Hypothalamus (tissue), 51 donors: ENCODE measurements around the gene DUOXA2.
"Not testable (repeated sequence)": the region's sequence is repeated elsewhere in the genome, so short reads cannot be mapped to it uniquely, and the experiment has no call there.

Source experiments
- DNase-seq, 51 donors: peaks; one replicate each; lab custom pipeline; 2025; lab: John Stamatoyannopoulos, UW

Gene DUOXA2

GRCh38 chr15:45114076-45114750 is at the start of gene DUOXA2, which contains the start of gene DUOX2:
TSS of gene DUOXA2 (plus strand) at chr15:45114326. CDS start at chr15:45114606, 280 bp downstream.
TSS of gene DUOX2 (minus strand) at chr15:45114172. CDS start at chr15:45113411, 761 bp downstream.
- no peak for DNase-seq

DNA sequence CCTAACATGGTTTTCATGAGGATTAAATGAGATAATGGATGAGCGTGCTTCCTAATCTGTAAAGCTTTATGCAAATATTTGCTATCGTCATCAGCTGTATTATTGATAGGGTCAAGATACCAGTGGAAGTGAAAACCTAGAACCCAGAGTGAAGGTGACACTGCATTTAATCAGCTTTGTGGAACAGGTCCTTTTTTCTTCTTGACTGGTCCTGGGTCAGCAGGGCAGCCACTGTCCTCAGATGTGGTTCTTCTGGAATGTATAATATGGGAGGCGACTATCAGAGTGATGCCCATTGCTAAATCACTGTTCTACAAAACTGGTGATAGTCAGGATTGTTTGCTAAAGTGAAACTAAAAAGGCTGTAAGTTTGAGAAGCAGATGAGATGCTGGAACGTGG is 49.7 kb upstream of the DUOXA2 start:
- DNase-seq: no peak

GRCh38 chr15:45069942-45070360 is 44.2 kb upstream of the DUOXA2 start:
- not testable (repeated sequence) for DNase-seq

DNA sequence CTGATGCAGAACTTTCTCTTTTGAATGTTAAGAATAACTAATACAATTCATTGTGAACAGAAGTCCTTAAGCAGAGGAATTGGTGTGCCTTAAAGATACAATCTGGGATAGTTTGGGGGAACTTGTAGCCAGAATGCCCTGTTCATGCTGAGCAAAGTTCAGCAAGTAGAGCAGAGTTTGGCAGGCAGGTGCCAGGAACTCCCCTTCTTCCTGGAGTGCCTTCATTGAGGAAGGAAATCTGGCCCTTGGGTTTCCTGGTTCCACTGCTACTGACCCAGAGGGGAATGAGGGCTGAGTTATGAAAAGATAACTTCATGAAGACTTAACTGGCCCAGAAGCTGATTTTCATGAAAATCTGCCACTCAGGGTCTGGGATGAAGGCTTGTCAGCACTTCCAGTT is 40.5 kb upstream of the DUOXA2 start:
- not testable (repeated sequence) for DNase-seq

DNA sequence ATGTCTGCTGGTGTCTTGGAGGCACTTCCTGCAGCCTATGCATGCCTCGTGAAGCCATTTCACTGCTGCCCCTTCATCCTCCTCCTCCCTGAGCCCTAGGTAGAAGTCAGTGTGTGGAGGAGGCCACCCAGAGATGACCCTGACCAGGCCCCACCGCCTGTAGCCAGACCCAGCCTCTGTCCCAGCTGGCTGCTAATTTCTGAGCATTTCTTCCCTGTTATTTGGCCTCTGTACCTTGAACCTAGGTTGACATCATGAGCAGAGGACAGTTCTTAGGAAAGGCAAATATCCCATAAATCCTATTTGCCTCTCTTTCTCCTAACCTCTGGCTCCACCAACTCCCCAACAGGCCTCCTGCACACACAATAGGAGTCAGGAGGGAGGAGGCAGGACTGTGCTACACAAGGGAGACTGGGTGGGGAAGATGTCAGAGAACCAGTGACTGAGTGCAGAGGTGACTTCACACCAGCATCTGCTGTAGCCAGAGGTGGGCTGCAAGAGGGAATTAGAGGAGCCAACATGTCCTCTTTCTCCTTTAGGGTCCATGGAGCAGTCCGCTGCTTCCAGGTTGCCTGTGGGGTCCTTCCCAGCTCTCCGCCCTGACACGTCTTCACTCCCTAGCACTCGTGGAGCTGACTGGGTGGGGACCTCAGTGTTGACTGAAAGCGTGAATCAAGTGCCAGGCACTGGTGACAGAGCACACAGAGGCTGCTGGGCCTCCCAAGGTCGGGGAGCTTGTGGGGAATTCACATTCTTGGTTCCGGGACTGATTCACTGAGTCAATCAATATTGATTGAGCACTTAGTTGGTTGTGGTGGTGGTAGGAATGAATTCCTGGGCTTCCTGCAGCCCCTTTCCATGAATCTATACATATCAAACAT is 38.4 kb upstream of the DUOXA2 start:
- not testable (repeated sequence) for DNase-seq

DNA sequence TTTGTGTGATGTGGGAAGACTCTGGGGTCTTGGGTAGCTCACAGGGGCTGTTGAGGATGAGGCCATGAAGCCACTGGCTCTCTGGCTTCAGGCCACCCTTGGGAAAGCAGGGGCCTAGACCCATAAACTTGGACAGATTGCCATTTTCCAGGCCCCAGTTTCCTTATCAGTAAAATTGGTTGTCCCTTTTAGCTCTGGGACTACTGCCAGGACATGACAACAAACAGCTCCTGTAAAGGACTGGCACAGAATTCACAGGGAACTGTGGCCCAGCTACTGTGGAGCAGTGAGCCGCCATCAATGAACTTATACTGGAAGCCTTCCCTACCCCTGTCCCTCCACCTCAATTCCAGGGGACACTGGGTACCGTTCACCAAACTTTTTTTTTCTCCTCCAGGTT is 36.7 kb upstream of the DUOXA2 start:
- DNase-seq: not testable (repeated sequence)

DNA sequence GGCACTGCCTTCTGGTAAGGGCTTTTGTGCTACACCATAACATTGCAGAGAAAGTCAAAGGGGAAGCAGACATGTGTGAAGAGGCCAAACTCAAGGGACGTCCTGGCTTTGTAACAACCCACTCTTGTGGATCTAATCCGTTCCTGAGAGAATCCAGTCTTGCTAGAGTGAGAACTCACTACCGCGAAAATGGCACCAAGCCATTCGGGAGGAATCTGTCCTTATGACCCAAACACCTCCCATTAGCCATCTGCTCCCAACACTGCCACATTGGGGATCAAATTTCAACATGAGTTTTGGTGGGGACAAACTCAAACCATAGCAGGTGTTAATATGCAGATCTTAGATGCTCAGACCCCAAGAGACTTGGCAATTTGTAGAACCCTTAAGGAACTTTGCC is 34.9 kb upstream of the DUOXA2 start:
- DNase-seq: not testable (repeated sequence)

GRCh38 chr15:45079628-45080246 is 34.4 kb upstream of the DUOXA2 start:
- DNase-seq: not testable (repeated sequence)

GRCh38 chr15:45080593-45080992 is 33.5 kb upstream of the DUOXA2 start:
- DNase-seq: not testable (repeated sequence)

- DNase-seq: not testable (repeated sequence)
Observed at GRCh38 chr15:45082412-45082811, 31.7 kb upstream of the DUOXA2 start.

- no peak for DNase-seq
Observed at GRCh38 chr15:45083223-45083622, 30.9 kb upstream of the DUOXA2 start.

DNA sequence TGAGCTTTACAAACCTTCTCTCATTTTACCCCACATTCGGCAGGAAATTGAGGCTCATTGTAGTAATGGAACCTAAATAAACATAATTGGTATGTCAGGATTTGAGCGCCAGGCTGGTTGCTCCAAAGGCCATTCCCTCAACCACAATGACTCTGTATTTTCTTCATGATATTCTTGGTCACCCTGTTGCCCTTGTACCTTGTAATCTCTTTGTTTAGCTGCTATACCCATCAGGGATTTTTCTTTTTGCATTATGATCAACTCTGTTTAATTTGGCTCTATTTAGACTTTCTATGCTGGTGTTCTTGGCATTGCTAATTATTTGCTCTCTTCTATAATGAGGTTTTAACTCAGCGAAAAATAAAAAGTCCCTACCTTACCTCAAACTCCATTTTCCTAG is 30.0 kb upstream of the DUOXA2 start:
- no peak for DNase-seq

- DNase-seq: no peak
Observed at GRCh38 chr15:45087513-45087912, 26.6 kb upstream of the DUOXA2 start.

DNA sequence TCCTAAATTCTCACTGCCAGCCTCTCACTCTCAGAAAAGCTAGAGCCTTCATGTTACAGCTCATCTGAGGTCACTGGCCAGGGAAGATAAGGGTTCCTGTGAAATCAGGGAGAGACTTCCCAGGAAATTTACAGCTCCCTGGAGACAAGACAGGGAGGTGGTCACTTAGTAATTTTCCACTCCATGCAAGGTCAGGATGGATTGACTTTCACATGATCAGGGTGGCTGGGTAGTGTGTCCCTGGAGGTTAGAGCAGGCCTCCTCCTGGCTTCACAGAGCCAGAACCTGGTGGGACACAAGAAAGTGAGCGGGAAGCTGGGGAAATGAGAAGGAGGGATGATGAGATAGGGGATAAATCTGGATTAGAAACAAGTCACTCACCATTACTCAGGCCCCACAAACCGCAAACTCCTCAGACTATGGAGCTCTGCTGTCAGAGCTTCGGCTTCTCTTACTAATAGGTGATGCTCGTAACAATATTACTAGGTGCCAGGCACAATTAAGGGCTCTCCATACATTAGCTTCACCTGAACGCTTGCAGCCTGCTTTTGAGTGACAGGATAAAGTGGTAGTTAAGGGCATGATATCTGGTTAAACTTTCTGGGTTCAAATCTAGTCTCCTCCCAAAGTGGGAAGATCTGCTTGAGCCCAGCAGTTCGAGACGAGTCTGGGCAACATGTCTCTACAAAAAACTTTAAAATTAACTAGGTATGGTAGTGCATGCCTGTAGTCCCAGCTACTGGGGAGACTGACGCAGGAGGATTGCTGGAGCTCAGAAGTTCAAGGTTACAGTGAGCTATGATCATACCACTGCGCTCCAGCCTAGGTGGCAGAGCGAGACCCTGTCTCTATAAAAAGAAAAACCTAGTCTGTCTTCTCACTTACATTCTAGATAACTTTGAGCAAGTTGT is 25.1 kb upstream of the DUOXA2 start:
- no peak for DNase-seq

GRCh38 chr15:45089712-45090373 is 24.3 kb upstream of the DUOXA2 start:
- DNase-seq: no peak

GRCh38 chr15:45091161-45091560 is 23.0 kb upstream of the DUOXA2 start:
- DNase-seq: no peak

- no peak for DNase-seq
Observed at GRCh38 chr15:45091576-45091975, 22.6 kb upstream of the DUOXA2 start.

DNA sequence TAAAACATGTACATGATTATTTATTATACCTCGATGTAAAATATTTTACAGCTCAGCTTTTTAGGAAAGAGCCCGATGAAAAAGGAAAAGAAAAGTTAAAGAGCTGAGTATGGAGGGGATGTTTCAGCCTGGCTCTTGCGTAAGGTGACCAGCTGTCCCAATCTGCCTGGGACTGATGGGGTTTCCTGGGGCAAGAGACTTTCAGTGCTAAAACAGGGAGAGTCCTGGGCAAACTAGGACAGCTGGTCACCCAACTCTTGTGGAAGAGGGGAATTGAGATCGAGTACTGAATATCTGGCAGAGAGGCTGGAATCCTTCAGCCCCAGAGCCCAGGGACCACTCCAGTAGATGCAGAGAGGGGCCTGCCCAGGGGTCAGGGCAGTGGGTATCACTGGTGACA is 21.1 kb upstream of the DUOXA2 start:
- DNase-seq: no peak

DNA sequence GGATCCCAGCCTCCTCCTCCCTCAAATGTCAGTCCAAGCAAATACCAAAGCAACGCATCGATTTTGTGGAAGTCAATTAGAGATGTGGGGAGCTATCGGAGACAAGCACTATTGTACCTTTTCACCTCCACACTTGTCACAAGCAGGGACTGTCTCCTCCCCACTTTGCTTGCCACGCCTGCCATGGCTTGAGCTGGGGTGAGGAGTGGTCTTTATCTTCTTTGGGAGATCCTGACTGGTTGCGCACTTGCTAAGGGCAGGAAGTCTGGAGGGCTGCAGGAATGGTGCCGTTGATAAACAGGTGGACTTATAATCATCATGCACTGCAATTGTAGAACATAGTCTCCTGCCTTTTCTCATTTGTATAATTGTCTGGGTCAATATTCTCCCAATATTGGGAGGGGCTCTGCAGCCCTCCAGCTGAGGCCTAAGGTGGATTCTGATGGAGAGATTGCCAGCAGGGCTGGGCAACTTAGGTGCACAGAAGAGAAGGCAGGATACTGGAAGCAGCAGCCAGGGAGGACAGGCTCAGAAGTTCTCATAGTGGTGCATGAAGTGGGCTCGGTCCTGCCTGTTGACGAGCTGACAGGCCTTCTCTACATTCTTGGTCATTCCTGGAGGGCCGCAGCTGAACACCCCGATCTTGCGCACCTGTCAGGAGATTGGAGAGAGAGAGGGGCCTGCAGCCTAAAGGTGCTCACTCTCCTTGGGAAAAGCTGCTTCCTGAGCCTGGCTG is 20.3 kb upstream of the DUOXA2 start:
- DNase-seq: no peak
